Endothelial cell of umbilical vein (primary cell): ENCODE measurements around the gene NAMPT. TPM values are rescaled to one million over a fixed set of nuclear protein-coding genes. Genes with fewer than 3 reads are reported as not detected.
A peak's percentile ranks its signal among the peaks of the same experiment; 100 is the strongest.

Source experiments
- BruUV-seq: library from RNA; stranded (reverse); fragments of 400-500 nt; replicated peaks from 2 replicates; lab custom pipeline; 2021; lab: Mats Ljungman, UMichigan
- CTCF ChIA-PET: fragments of 300-600, 350-600 bp; sonication (Branson Sonifier 250); formaldehyde crosslinking; loops from one replicate; lab custom pipeline; 2021; ENCODE audit warnings: antibody characterized with exemption, inconsistent platforms; lab: Charles Lee
- POLR2A ChIA-PET: fragments of 300-600, 350-600 bp; sonication (Branson Sonifier 250); formaldehyde crosslinking; loops from one replicate; lab custom pipeline; 2021; ENCODE audit warnings: antibody characterized with exemption, inconsistent platforms; lab: Charles Lee
- DNase-seq: peaks from one replicate; pipeline ENCODE4 v3.0.0-alpha.2; 2011; ENCODE audit warnings: low read depth, low spot score
- FAIRE-seq: peaks from 2 replicates; lab custom pipeline; 2011; peaks lifted over from hg19 to GRCh38; lab: Jason Lieb, UNC
- H2AFZ ChIP-seq: 2 replicates; pipeline ENCODE4 v1.6.0; 2012; ENCODE audit warnings: low read depth, low read length, control low read depth, inconsistent platforms
- H3K27ac ChIP-seq: 2 replicates; pipeline ENCODE4 v1.5.1; 2011; ENCODE audit warnings: low read depth, mild to moderate bottlenecking, control low read depth, low read length, moderate library complexity; ENCODE audit not compliant: insufficient read depth
- H3K27me3 ChIP-seq, 2 experiments: 2 replicates each; pipeline versions ENCODE4 v1.6.0 to v1.6.1; 2011; ENCODE audit warnings: low read length in 2 of 2, mixed read lengths in 1 of 2; ENCODE audit not compliant: control insufficient read depth in 2 of 2, insufficient read depth in 2 of 2
- H3K36me3 ChIP-seq, 2 experiments: 2 replicates in 1 of 2; 3 replicates in 1 of 2; pipeline ENCODE4 v1.5.1; 2011; ENCODE audit warnings: low read length in 2 of 2, mild to moderate bottlenecking in 1 of 2, moderate library complexity in 1 of 2; ENCODE audit not compliant: control insufficient read depth in 2 of 2, insufficient read depth in 2 of 2; ENCODE audit errors: extremely low read depth in 1 of 2
- H3K4me1 ChIP-seq: 3 replicates; pipeline ENCODE4 v1.5.1; 2011; ENCODE audit warnings: mild to moderate bottlenecking, low read length; ENCODE audit not compliant: control insufficient read depth, insufficient read depth; ENCODE audit errors: extremely low read depth
- H3K4me2 ChIP-seq: 2 replicates; pipeline ENCODE4 v1.6.1; 2011; ENCODE audit warnings: low read length, control low read depth, mixed read lengths; ENCODE audit not compliant: insufficient read depth
- H3K4me3 ChIP-seq, 3 experiments: fragments of 200-600 bp in 1 of 3; sonication (generic), shearing (Covaris generic) in 1 of 3; replicated peaks in 1 of 3; 2 replicates each; pipeline ENCODE4 v1.5.1; 2011 to 2016; ENCODE audit warnings: control low read depth in 3 of 3, low read length in 3 of 3, mild to moderate bottlenecking in 2 of 3, inconsistent platforms in 1 of 3, low read depth in 1 of 3, moderate library complexity in 1 of 3; ENCODE audit not compliant: insufficient read depth in 1 of 3
- H3K79me2 ChIP-seq: 2 replicates; pipeline ENCODE4 v1.6.0; 2012; ENCODE audit warnings: low read length, inconsistent platforms; ENCODE audit not compliant: control insufficient read depth, insufficient read depth
- H3K9ac ChIP-seq: replicated peaks from 2 replicates; pipeline ENCODE3; 2011; ENCODE audit warnings: low read length, control low read depth; ENCODE audit not compliant: insufficient read depth; ENCODE audit errors: extremely low read depth
- H3K9me1 ChIP-seq: replicated peaks from 3 replicates; pipeline ENCODE4 v1.6.0; 2011; ENCODE audit warnings: mild to moderate bottlenecking, low read length; ENCODE audit not compliant: control insufficient read depth, insufficient read depth; ENCODE audit errors: extremely low read depth
- H3K9me3 ChIP-seq: replicated peaks from 2 replicates; pipeline ENCODE4 v1.5.1; 2012; ENCODE audit warnings: low read length, inconsistent platforms; ENCODE audit not compliant: control insufficient read depth, insufficient read depth
- H4K20me1 ChIP-seq: replicated peaks from 2 replicates; pipeline ENCODE3; 2011; ENCODE audit warnings: mild to moderate bottlenecking, low read length; ENCODE audit not compliant: control insufficient read depth, insufficient read depth; ENCODE audit errors: extremely low read depth
- CTCF ChIP-seq, 2 donors: IDR thresholded peaks; 1 replicate in 1 of 2; 2 replicates in 1 of 2; pipeline ENCODE4 v1.5.1; 2011; ENCODE audit warnings: low read length in 2 of 2, mild to moderate bottlenecking in 2 of 2, moderate library complexity in 2 of 2, control low read depth in 1 of 2, inconsistent platforms in 1 of 2, low read depth in 1 of 2; ENCODE audit not compliant: insufficient read depth in 1 of 2; ENCODE audit errors: extremely low read depth in 1 of 2
- EZH2 ChIP-seq: IDR thresholded peaks from 2 replicates; pipeline ENCODE4 v1.6.1; 2012; ENCODE audit warnings: borderline replicate concordance, low read depth, mild to moderate bottlenecking, moderate library complexity, low read length, inconsistent platforms; ENCODE audit not compliant: severe bottlenecking
- FOS ChIP-seq: IDR thresholded peaks from 2 replicates; pipeline ENCODE4 v1.6.1; 2011; ENCODE audit warnings: mild to moderate bottlenecking, low read length, moderate library complexity, borderline replicate concordance; ENCODE audit not compliant: insufficient read depth
- GATA2 ChIP-seq: IDR thresholded peaks from 2 replicates; pipeline ENCODE4 v1.7.0; 2011; ENCODE audit warnings: low read depth, mild to moderate bottlenecking, moderate library complexity, mixed read lengths, low read length; ENCODE audit not compliant: insufficient read length, insufficient read depth
- JUN ChIP-seq: IDR thresholded peaks from 2 replicates; pipeline ENCODE4 v1.6.1; 2011; ENCODE audit warnings: borderline replicate concordance, low read depth; ENCODE audit not compliant: insufficient read length, insufficient read depth
- MAX ChIP-seq: IDR thresholded peaks from 2 replicates; pipeline ENCODE4 v1.6.1; 2011; ENCODE audit not compliant: insufficient read depth, insufficient read length
- MYC ChIP-seq: IDR thresholded peaks from one replicate; pipeline ENCODE4 v1.6.1; 2011; ENCODE audit warnings: mild to moderate bottlenecking, low read depth, low read length
- POLR2A ChIP-seq: IDR thresholded peaks from 2 replicates; pipeline ENCODE4 v1.6.1; 2012; ENCODE audit warnings: low read depth, mild to moderate bottlenecking, control low read depth, low read length
- POLR2AphosphoS5 ChIP-seq: IDR thresholded peaks from 2 replicates; pipeline ENCODE4 v1.6.1; 2012; ENCODE audit warnings: low read depth, mild to moderate bottlenecking, control low read depth, low read length, moderate library complexity; ENCODE audit not compliant: insufficient read depth
- dilution Hi-C: fragments of 300-500 bp; cut with MboI; formaldehyde crosslinking; loops from one replicate; pipeline ENCODE4 v1.15.0; 2019; ENCODE audit warnings: low sequenced_read_pairs; ENCODE audit not compliant: extremely low pct_ligation_motif_present
- intact Hi-C: fragments of 100-400 bp; cut with micrococcal nuclease; formaldehyde crosslinking; loops from one replicate; pipeline ENCODE4 v1.10.0; 2022
- polyA plus RNA-seq, 4 experiments: library from polyadenylated mRNA; depleted of rRNA in 3 of 4; stranded (reverse) in 3 of 4; unstranded in 1 of 4; fragments of >200 nt; gene quantifications; 2 replicates each; pipeline versions ENCODE4 v1.2.1 to v1.2.3, GENCODE V29; 2011 to 2012; ENCODE audit warnings: missing spikeins in 1 of 4
- total RNA-seq: library from RNA; stranded (reverse); gene quantifications from 2 replicates; pipeline ENCODE4 v1.2.3, GENCODE V29; 2021

NAMPT gene
- total and polyA plus RNA-seq, 2 donors (not counting 3 experiments of a cell fraction or from before 2014, with no cell fraction given), result 17.5 to 133 TPM

DNA sequence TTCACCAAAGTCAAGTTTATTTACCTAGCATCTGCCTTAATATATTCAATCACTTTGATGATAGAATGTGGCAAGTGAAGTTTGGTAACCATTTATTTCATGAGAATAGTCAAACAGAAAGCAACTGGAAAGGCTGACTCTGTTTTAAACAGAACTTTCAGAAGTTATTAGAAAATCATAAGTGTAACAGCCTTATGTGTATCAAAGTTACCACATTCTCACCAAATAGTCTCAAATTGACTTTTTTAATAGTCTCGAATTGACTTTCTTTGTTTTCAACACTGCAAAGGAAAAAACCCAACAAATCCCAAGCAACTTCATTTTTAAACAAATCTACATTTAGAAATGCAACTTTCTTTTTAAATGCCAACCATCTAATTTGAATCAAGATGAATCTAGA, 29.5 kb downstream of the NAMPT start:
- peaks cover 4% of the 10 kb centered on the region for H3K79me2 ChIP-seq
- dilution Hi-C loops (no loop called here), intact Hi-C loops (no loop called here)
- H3K9ac ChIP-seq, result no peak overlapping the region
- no peaks in the 10 kb centered on the region for H3K9me1 ChIP-seq
- no TSS peak for BruUV-seq
- H2AFZ ChIP-seq, result no peak overlapping the region
- no peaks in the 10 kb centered on the region for H3K4me1 ChIP-seq
- H3K36me3 ChIP-seq, result peaks cover 18 to 39% of the 10 kb centered on the region in 2 experiments
- H4K20me1 ChIP-seq, result no peaks in the 10 kb centered on the region
- DNase-seq (no peak), FAIRE-seq (peak; percentile 18)
- no peak overlapping the region for H3K4me3 ChIP-seq
- POLR2A ChIA-PET, result no interaction called here
- CTCF ChIA-PET, result interaction anchor here (1.4 kb wide), 1 partner anchor 207 kb away, joined by 3 read pairs; no protein-coding TSS in a partner anchor
- H3K27me3 ChIP-seq, result no peaks in the 10 kb centered on the region
- no peak overlapping the region for H3K4me2 ChIP-seq
- TF ChIP-seq JUN (no peak), EZH2 (no peak), POLR2AphosphoS5 (no peak), CTCF (IDR thresholded peaks at IDR 0.05; ENCODE audit: extremely low read depth in 1 of 2, insufficient read depth in 1 of 2, low read depth in 1 of 2, low read length in 2 of 2) (no peak), MAX (no peak), MYC (no peak), GATA2 (no peak), FOS (no peak), POLR2A (no peak)
- no peaks in the 10 kb centered on the region for H3K9me3 ChIP-seq
- no peak overlapping the region for H3K27ac ChIP-seq
